ENCODE measurements around the gene CFAP157.

- no peak for TF ChIP-seq CTCF (IDR thresholded peaks at IDR 0.05)
- TF ChIP-seq POLR2A (IDR thresholded peaks at IDR 0.05), result no peak
Measured at GRCh38 chr9:127741831-127742434, 35.1 kb downstream of the CFAP157 start.

All from Peyer's patch (tissue), 4 donors.